Measurements from ENCODE around the gene OXGR1. TPM values are rescaled to one million over a fixed set of nuclear protein-coding genes. Genes with fewer than 3 reads are reported as not detected.
"Not testable (repeated sequence)": the region's sequence is repeated elsewhere in the genome, so short reads cannot be mapped to it uniquely, and the experiment has no call there.

The OXGR1 gene
- polyA plus RNA-seq, 2 of the 4 experiments (the other 2 are of a cell fraction): not detected

- no peak overlapping the region for H3K27ac ChIP-seq
- no peak overlapping the region for H3K4me2 ChIP-seq
- ATAC-seq (peak; percentile 47 to 55; a peak in 5 of 6 replicates), DNase-seq (ENCODE audit: low read depth in 1 of 2, low spot score in 1 of 2) (no peak), FAIRE-seq (no peak)
- WGBS (ENCODE audit: missing lambda C conversion rate): 39% methylated on average over 6 of the region's 6 CpGs
- H3K4me1 ChIP-seq: no peaks in the 10 kb centered on the region
- no peak overlapping the region for H3K4me3 ChIP-seq
- CTCF ChIA-PET: no interaction called here
- no peaks in the 10 kb centered on the region for H3K9me3 ChIP-seq
- TF ChIP-seq ESRRA (IDR thresholded peaks at IDR 0.05; ENCODE audit: borderline replicate concordance, low read length): no peak
- no peak for TF ChIP-seq POLR2AphosphoS2 (conservative IDR thresholded peaks at IDR 0.05; ENCODE audit: low read length)
- peak; percentile 7 for TF ChIP-seq MAFK (IDR thresholded peaks at IDR 0.05; ENCODE audit: partially characterized antibody)
- POLR2A ChIA-PET: no interaction called here
These were observed 10.2 kb downstream of the OXGR1 start for GRCh38 chr13:96984051-96984508.

- ATAC-seq: no peak
- 43% methylated on average over 2 of the region's 2 CpGs for WGBS (ENCODE audit: missing lambda C conversion rate)
- POLR2A ChIA-PET: no interaction called here
- no peak overlapping the region for H3K4me3 ChIP-seq
- no peak for TF ChIP-seq HOXB13 (CRISPR knock-in tag; IDR thresholded peaks at IDR 0.05; ENCODE audit: low read depth)
- no peak for TF ChIP-seq RNF2 (IDR thresholded peaks at IDR 0.05; ENCODE audit: borderline replicate concordance, low read depth)
- TF ChIP-seq KDM5A (IDR thresholded peaks at IDR 0.05): no peak
- no peak for TF ChIP-seq FOSB (CRISPR knock-in tag; IDR thresholded peaks at IDR 0.05)
- no peak for TF ChIP-seq FOSL2 (IDR thresholded peaks at IDR 0.05)
- TF ChIP-seq FOSL2 (CRISPR knock-in tag; IDR thresholded peaks at IDR 0.05): no peak
- TF ChIP-seq MAZ (IDR thresholded peaks at IDR 0.05; ENCODE audit: borderline replicate concordance, low read depth, low read length): no peak
- FAIRE-seq: no peak
- CTCF ChIA-PET: interaction anchor here (1.1 kb wide), 1 partner anchor 25 kb away, joined by 5 read pairs; no protein-coding TSS in a partner anchor
- no peaks in the 10 kb centered on the region for H3K4me1 ChIP-seq
- H3K4me2 ChIP-seq: no peak overlapping the region
- H3K9me3 ChIP-seq: no peaks in the 10 kb centered on the region
- H3K27ac ChIP-seq: no peak overlapping the region
- no peak for DNase-seq (ENCODE audit: low read depth in 1 of 2, low spot score in 1 of 2)
These were observed 11.6 kb downstream of the OXGR1 start for GRCh38 chr13:96982672-96983071.

- H3K4me1 ChIP-seq; ATAC-seq; POLR2A ChIA-PET; DNase-seq (ENCODE audit: low read depth in 1 of 2, low spot score in 1 of 2); CTCF ChIA-PET; H3K4me2 ChIP-seq; H3K27ac ChIP-seq; H3K4me3 ChIP-seq; FAIRE-seq; H3K9me3 ChIP-seq: not testable (repeated sequence)
- WGBS (ENCODE audit: missing lambda C conversion rate): 0% methylated on average over 1 of the region's 1 CpG
These were observed 14.4 kb downstream of the OXGR1 start for GRCh38 chr13:96979861-96980260.

- POLR2A ChIA-PET: no interaction called here
- Histone ChIP-seq H3K4me1 (no peaks in the 10 kb centered on the region), H3K4me3 (no peak overlapping the region), H3K9me3 (peaks cover 15% of the 10 kb centered on the region), H3K27ac (no peak overlapping the region), H3K4me2 (no peak overlapping the region)
- no peak for FAIRE-seq
- no peak for ATAC-seq
- DNase-seq (ENCODE audit: low read depth in 1 of 2, low spot score in 1 of 2): no peak
- CTCF ChIA-PET: no interaction called here
- WGBS (ENCODE audit: missing lambda C conversion rate): 20% methylated on average over 2 of the region's 2 CpGs
- TF ChIP-seq E2F6 (IDR thresholded peaks at IDR 0.05; ENCODE audit: borderline replicate concordance, low read depth): no peak
- no peak for TF ChIP-seq RFX5 (IDR thresholded peaks at IDR 0.05)
- TF ChIP-seq REST (IDR thresholded peaks at IDR 0.05): no peak
- TF ChIP-seq HES2 (IDR thresholded peaks at IDR 0.05): no peak
- TF ChIP-seq HDAC2 (IDR thresholded peaks at IDR 0.05): no peak
- TF ChIP-seq RNF2 (IDR thresholded peaks at IDR 0.05; ENCODE audit: borderline replicate concordance, low read depth): no peak
- no peak for TF ChIP-seq MAFK (IDR thresholded peaks at IDR 0.05; ENCODE audit: partially characterized antibody)
- TF ChIP-seq GATA3 (IDR thresholded peaks at IDR 0.05; ENCODE audit: borderline replicate concordance): no peak
- no peak for TF ChIP-seq JUN (IDR thresholded peaks at IDR 0.05)
- TF ChIP-seq TP53 (CRISPR knock-in tag; IDR thresholded peaks at IDR 0.05): no peak
- no peak for TF ChIP-seq EHF (CRISPR knock-in tag; IDR thresholded peaks at IDR 0.05)
- no peak for TF ChIP-seq MYC (IDR thresholded peaks at IDR 0.05; ENCODE audit: borderline replicate concordance, low read length)
- TF ChIP-seq FOXS1 (CRISPR knock-in tag; IDR thresholded peaks at IDR 0.05): no peak
- no peak for TF ChIP-seq EP300 (IDR thresholded peaks at IDR 0.05)
- TF ChIP-seq CBX2 (IDR thresholded peaks at IDR 0.05; ENCODE audit: borderline replicate concordance, low read depth): no peak
- TF ChIP-seq USF2 (IDR thresholded peaks at IDR 0.05): no peak
- no peak for TF ChIP-seq ESRRA (IDR thresholded peaks at IDR 0.05; ENCODE audit: borderline replicate concordance, low read length)
- TF ChIP-seq RAD21 (conservative IDR thresholded peaks at IDR 0.05 in 1 of 2, IDR thresholded peaks at IDR 0.05 in 1 of 2): no peak
- TF ChIP-seq JUNB (IDR thresholded peaks at IDR 0.05): no peak
- TF ChIP-seq KDM1A (IDR thresholded peaks at IDR 0.05; ENCODE audit: low read depth): no peak
These were observed 26.2 kb downstream of the OXGR1 start for GRCh38 chr13:96968027-96968426.

All from A549 (cell line).